Adrenal gland (tissue), 12 donors: ENCODE data around the gene SERPINF2. TPM values are rescaled to one million over a fixed set of nuclear protein-coding genes. Genes with fewer than 3 reads are reported as not detected.
"Not testable (repeated sequence)": the region's sequence is repeated elsewhere in the genome, so short reads cannot be mapped to it uniquely, and the experiment has no call there.

Source experiments
- DNase-seq, 7 donors: peaks; one replicate each; pipeline ENCODE4 v3.0.0-alpha.2; 2019 to 2020
- H3K27ac ChIP-seq, 5 donors: fragments of 200-600 bp; sonication (generic) in 4 of 5; 1 replicate in 3 of 5; 2 replicates in 2 of 5; pipeline versions ENCODE4 v1.5.1 to v1.8.0; 2016 to 2020; ENCODE audit warnings: mild to moderate bottlenecking in 1 of 5
- H3K27me3 ChIP-seq: fragments of 200-600 bp; 2 replicates; pipeline ENCODE4 v1.8.0; 2021
- H3K36me3 ChIP-seq, 2 donors: fragments of 200-600 bp; replicated peaks in 1 of 2; 1 replicate in 1 of 2; 2 replicates in 1 of 2; pipeline versions ENCODE4 v1.5.1 to v1.8.0; 2018 to 2022
- H3K4me1 ChIP-seq, 2 donors: fragments of 200-600 bp; replicated peaks in 1 of 2; 1 replicate in 1 of 2; 2 replicates in 1 of 2; pipeline versions ENCODE4 v1.5.1 to v1.8.0; 2018 to 2021
- H3K4me3 ChIP-seq, 4 donors: fragments of 200-600 bp; sonication (generic) in 3 of 4; one replicate each; pipeline ENCODE4 v1.5.1; 2016 to 2018
- H3K9me3 ChIP-seq, 3 donors: fragments of 200-600 bp; sonication (generic) in 1 of 3; replicated peaks in 1 of 3; 1 replicate in 2 of 3; 2 replicates in 1 of 3; pipeline versions ENCODE4 v1.5.1 to v1.8.0; 2016 to 2021
- POLR2A ChIP-seq, 2 donors: fragments of 450-650 bp; IDR thresholded peaks; one replicate each; pipeline ENCODE4 v1.6.1; 2017; ENCODE audit warnings: antibody characterized with exemption in 2 of 2, mild to moderate bottlenecking in 2 of 2, moderate library complexity in 1 of 2
- WGBS, 4 donors: extraction: QIAGEN DNeasy Blood & Tissue Kit in 2 of 4; methylation state at CpG; one replicate each; pipeline versions ENCODE4 v1.1.5 to v1.1.7; 2013 to 2017; 5-methylcytosine and 5-hydroxymethylcytosine counted together
- intact Hi-C, 2 donors: fragments of 100-400 bp; cut with DNase I; formaldehyde crosslinking; loops; one replicate each; pipeline versions ENCODE4 v1.14.1 to v1.15.0; 2022 to 2023
- polyA plus RNA-seq, 3 donors: library from polyadenylated mRNA; stranded (reverse); fragments of 200-250 nt in 2 of 3; fragments of 350-450 nt in 1 of 3; fragmentation: Illumina TruSeq in 1 of 3; extraction: RNeasy Lipid Tissue Mini Kit (QIAGEN cat#74804) in 1 of 3; gene quantifications; one replicate each; pipeline ENCODE4 v1.2.3, GENCODE V29; 2013 to 2014
- total RNA-seq, 9 donors: library from RNA; depleted of rRNA in 4 of 9; stranded (reverse); fragments of >200 nt in 4 of 9; fragments of 120-200 nt in 1 of 9; fragmentation: NEBNext Ultra II Directional in 1 of 9; extraction: Animal tissue kit (Norgen Biotek cat#: 25700) in 1 of 9; gene quantifications; one replicate each; pipeline versions ENCODE4 v1.1.0 to v1.2.4, GENCODE V29; 2013 to 2023
- TF ChIP-seq, protein P1 (sequence below), 6 experiments: fragments of 450-650 bp in 4 of 6; fragments of 200-600 bp in 2 of 6; sonication (generic) in 1 of 6; IDR thresholded peaks; 1 replicate in 5 of 6; 2 replicates in 1 of 6; pipeline versions ENCODE4 v1.5.1 to v1.8.0; 2016 to 2021; ENCODE audit warnings: antibody characterized with exemption in 6 of 6, mild to moderate bottlenecking in 2 of 6, moderate library complexity in 1 of 6
- donor health status: healthy with polysubstance abuse.
- donor health status: Bipolar disorder and iron deficiency.
- donor health status: DM: yes; HTN: yes; CAD: no.
- donor health status: DM: no; HTN: no; CAD: no.
- donor health status: DM: no; HTN: no; CAD: no.
- donor health status: DM: yes; HTN: yes; CAD: no.

SERPINF2 gene
- total and polyA plus RNA-seq, 12 donors = 0.59 to 6.4 (median 2.4) TPM

DNA sequence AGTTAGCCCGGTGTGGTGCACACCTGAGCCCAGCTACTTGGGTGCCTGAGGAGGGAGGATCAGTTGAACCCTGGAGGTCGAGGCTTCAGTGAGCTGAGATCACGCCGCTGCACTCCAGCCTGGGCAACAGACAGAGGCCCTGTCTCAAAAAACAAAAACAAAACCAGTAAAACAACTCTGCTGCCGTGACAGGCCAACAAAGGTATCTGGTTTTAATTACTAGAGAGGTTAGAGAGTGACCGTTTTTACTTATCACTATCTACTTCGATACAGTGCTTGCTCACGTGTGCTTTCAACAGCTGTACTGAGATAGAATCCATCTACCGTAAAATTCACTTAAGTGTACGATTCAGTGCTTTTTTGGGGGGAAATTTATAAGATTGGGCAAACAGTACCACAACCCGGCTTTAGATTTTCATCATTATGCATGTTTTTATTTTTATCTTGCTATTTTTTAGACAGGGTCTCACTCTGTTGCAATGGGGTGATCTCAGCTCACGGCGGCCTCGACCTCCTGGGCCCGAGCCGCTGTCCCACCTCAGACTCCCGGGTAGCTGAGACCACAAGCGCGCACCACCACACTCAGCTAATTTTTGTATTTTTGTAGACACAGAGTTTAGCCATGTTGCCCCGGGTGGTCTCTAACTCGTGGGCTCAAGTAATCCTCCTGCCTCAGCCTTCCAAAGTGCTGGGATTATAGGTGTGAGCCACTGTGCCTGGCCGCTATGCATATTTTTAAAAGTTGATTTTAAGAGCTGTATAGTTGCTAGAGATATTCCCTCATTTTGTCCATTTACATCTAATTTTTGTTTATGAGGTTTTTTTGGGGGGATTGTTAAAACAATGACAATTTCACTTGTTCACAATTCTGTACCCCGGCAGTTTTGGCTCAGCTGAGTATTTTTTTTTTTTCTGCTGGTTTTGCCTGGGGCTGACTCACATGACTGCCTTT lies 50.1 kb downstream of the SERPINF2 start:
- no peak overlapping the region for H3K4me3 ChIP-seq
- peak overlapping the region in 1 of 5 donors; percentile 39 for H3K27ac ChIP-seq
- no peaks in the 10 kb centered on the region for H3K9me3 ChIP-seq
- TF ChIP-seq, protein P1, sequence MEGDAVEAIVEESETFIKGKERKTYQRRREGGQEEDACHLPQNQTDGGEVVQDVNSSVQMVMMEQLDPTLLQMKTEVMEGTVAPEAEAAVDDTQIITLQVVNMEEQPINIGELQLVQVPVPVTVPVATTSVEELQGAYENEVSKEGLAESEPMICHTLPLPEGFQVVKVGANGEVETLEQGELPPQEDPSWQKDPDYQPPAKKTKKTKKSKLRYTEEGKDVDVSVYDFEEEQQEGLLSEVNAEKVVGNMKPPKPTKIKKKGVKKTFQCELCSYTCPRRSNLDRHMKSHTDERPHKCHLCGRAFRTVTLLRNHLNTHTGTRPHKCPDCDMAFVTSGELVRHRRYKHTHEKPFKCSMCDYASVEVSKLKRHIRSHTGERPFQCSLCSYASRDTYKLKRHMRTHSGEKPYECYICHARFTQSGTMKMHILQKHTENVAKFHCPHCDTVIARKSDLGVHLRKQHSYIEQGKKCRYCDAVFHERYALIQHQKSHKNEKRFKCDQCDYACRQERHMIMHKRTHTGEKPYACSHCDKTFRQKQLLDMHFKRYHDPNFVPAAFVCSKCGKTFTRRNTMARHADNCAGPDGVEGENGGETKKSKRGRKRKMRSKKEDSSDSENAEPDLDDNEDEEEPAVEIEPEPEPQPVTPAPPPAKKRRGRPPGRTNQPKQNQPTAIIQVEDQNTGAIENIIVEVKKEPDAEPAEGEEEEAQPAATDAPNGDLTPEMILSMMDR (IDR thresholded peaks at IDR 0.05) = no peak
- TF ChIP-seq POLR2A (IDR thresholded peaks at IDR 0.05) = no peak
- H3K36me3 ChIP-seq = no peaks in the 10 kb centered on the region
- DNase-seq = no peak
- 82 to 87% (median 84%) methylated on average over 23 of the region's 23 CpGs for WGBS, 4 donors
- no peaks in the 10 kb centered on the region for H3K27me3 ChIP-seq
- H3K4me1 ChIP-seq = peaks cover 4 to 34% of the 10 kb centered on the region in 2 donors
- intact Hi-C loops = no loop called here

DNA sequence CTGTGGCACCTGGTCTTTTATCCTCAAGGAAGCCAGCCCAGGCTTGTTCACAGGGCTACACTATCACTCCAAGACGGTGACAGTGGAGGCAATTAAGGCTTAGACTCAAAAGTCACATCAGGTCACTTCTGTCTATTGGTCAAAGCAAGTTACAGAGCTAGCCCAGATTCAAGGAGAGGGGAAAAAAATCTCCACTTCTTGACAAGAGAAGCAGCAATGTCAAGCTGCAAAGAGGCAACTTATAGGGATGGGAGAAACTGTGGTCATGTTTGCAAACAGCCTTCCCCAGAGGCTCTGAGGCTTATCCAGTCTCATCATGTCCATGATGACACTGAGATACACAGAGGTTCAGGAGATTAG lies 50.8 kb downstream of the SERPINF2 start:
- intact Hi-C loops = no loop called here
- Histone ChIP-seq H3K27ac (peak overlapping the region in 1 of 5 donors; percentile 39), H3K4me1 (peaks cover 0 to 29% of the 10 kb centered on the region in 2 donors), H3K4me3 (no peak overlapping the region), H3K9me3 (no peaks in the 10 kb centered on the region), H3K36me3 (no peaks in the 10 kb centered on the region), H3K27me3 (no peaks in the 10 kb centered on the region)
- DNase-seq = no peak
- 24 to 48% (median 42%) methylated on average over 1 of the region's 1 CpG for WGBS, 4 donors
- TF ChIP-seq POLR2A (IDR thresholded peaks at IDR 0.05) = no peak
- TF ChIP-seq, protein P1 (IDR thresholded peaks at IDR 0.05) = no peak

- Histone ChIP-seq H3K9me3 (no peaks in the 10 kb centered on the region), H3K4me1 (peaks cover 0 to 20% of the 10 kb centered on the region in 2 donors), H3K36me3 (peaks cover 0 to 13% of the 10 kb centered on the region in 2 donors), H3K27me3 (no peaks in the 10 kb centered on the region), H3K4me3 (no peak overlapping the region), H3K27ac (peak overlapping the region in 1 of 5 donors; percentile 28)
- intact Hi-C loops = no loop called here
- WGBS, 4 donors = 0 to 5% (median 5%) methylated on average over 1 of the region's 1 CpG
- DNase-seq = no peak
- TF ChIP-seq POLR2A (IDR thresholded peaks at IDR 0.05) = no peak
Observed at GRCh38 chr17:1796800-1797199, 54.1 kb downstream of the SERPINF2 start.

DNA sequence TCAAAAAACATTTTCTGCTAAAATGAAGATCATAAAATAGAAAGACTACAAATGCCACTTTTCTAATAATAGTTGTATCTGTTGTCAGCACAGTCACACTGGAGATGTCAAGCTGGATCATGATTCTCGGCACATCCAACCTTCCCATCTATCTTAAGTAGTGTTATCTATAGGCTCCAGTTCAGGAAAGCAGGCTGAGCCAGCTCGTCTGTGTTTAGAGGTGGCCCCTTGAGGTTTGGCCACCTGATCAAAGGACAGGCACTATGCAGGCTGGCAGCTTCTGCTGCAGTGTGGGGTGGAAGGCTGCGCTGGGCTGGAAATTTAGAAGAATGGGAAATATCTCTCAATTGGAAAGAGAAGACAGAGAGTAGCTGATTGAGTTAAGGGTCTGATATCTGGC lies 54.7 kb downstream of the SERPINF2 start:
- Histone ChIP-seq H3K27ac (peak overlapping the region in 1 of 5 donors; percentile 28), H3K27me3 (no peaks in the 10 kb centered on the region), H3K4me1 (peaks cover 0 to 20% of the 10 kb centered on the region in 2 donors), H3K9me3 (no peaks in the 10 kb centered on the region), H3K36me3 (peaks cover 0 to 13% of the 10 kb centered on the region in 2 donors), H3K4me3 (no peak overlapping the region)
- WGBS, 4 donors = 68 to 100% (median 81%) methylated on average over 3 of the region's 3 CpGs
- TF ChIP-seq, protein P1 (IDR thresholded peaks at IDR 0.05) = no peak
- TF ChIP-seq POLR2A (IDR thresholded peaks at IDR 0.05) = no peak
- intact Hi-C loops = no loop called here
- no peak for DNase-seq

DNA sequence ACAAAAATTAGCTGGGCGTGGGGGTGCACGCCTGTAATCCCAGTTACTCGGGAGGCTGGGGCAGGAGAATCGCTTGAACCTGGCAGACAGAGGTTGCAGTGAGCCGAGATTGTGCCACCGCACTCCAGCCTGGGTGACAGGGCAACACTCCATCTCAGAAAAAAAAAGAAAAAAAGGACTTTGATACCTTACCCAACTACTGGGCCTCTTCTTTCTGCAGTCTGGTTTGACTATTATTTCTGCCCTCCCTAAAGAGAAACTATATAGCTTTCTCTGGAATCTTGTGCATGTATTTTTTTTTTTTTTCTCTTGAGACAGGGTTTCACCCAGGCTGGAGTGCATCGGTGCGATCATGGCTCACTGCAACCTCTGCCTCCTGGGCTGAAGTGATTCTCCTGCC lies 55.2 kb downstream of the SERPINF2 start:
- intact Hi-C loops, H3K27me3 ChIP-seq, H3K9me3 ChIP-seq, H3K4me3 ChIP-seq, DNase-seq, H3K27ac ChIP-seq: not testable (repeated sequence)
- Histone ChIP-seq H3K4me1 (peaks cover 0 to 20% of the 10 kb centered on the region in 2 donors), H3K36me3 (peaks cover 0 to 13% of the 10 kb centered on the region in 2 donors)
- 94 to 98% (median 95%) methylated on average over 8 of the region's 8 CpGs for WGBS, 4 donors
